Transverse colon (tissue), 4 donors: ENCODE measurements around the gene SYDE2.
A peak's percentile ranks its signal among the peaks of the same experiment; 100 is the strongest.

Experiments
- CTCF ChIP-seq, 5 experiments: fragments of 200-600 bp in 3 of 5; fragments of 450-650 bp in 2 of 5; sonication (generic) in 3 of 5; IDR thresholded peaks; 1 replicate in 2 of 5; 2 replicates in 3 of 5; pipeline ENCODE4 v1.5.1; 2016 to 2017; ENCODE audit warnings: antibody characterized with exemption in 5 of 5, inconsistent platforms in 3 of 5, mild to moderate bottlenecking in 2 of 5, moderate library complexity in 1 of 5
- EP300 ChIP-seq: sonication (generic); formaldehyde crosslinking; IDR thresholded peaks from one replicate; pipeline ENCODE4 v1.6.1; 2017; ENCODE audit warnings: antibody characterized with exemption, low read depth
- POLR2A ChIP-seq: fragments of 450-650 bp; IDR thresholded peaks from one replicate; pipeline ENCODE4 v1.6.1; 2016; ENCODE audit warnings: antibody characterized with exemption, mild to moderate bottlenecking, moderate library complexity
- POLR2AphosphoS5 ChIP-seq, 3 donors: sonication (generic); formaldehyde crosslinking; IDR thresholded peaks; one replicate each; pipeline ENCODE4 v1.6.1; 2016; ENCODE audit warnings: antibody characterized with exemption in 3 of 3

GRCh38 chr1:85201340-85202091, 700 bp upstream of the SYDE2 start:
- peak; percentile 62 to 82 (median 65) for TF ChIP-seq POLR2AphosphoS5 (IDR thresholded peaks at IDR 0.05)
- TF ChIP-seq CTCF (IDR thresholded peaks at IDR 0.05): peak in 1 of 5 experiments; percentile 26
- peak; percentile 68 for TF ChIP-seq POLR2A
- no peak for TF ChIP-seq EP300
